Heart left ventricle (tissue), 16 donors: Measurements from ENCODE around the gene GPR149. TPM values are rescaled to one million over a fixed set of nuclear protein-coding genes. Genes with fewer than 3 reads are reported as not detected.

ENCODE experiments used
- ATAC-seq, 4 donors: fragments of 200-7000 bp; cut with Tn5 transposase; one replicate each; pipeline ENCODE4 v1.9.1; 2020 to 2022; ENCODE audit warnings: moderate library complexity in 4 of 4, mild to moderate bottlenecking in 3 of 4, moderate number of reproducible peaks in 1 of 4
- DNase-seq, 5 donors: peaks; one replicate each; pipeline ENCODE4 v3.0.0-alpha.2; 2020
- H3K27ac ChIP-seq, 12 donors: fragments of 200-600 bp; sonication (generic) in 4 of 12; one replicate each; pipeline versions ENCODE4 v1.5.0 to v1.8.0; 2016 to 2022; ENCODE audit warnings: mild to moderate bottlenecking in 2 of 12
- H3K27me3 ChIP-seq, 9 donors: fragments of 200-600 bp; sonication (generic) in 2 of 9; one replicate each; pipeline versions ENCODE4 v1.5.1 to v1.8.0; 2016 to 2022; ENCODE audit warnings: mild to moderate bottlenecking in 3 of 9
- H3K36me3 ChIP-seq, 9 donors: fragments of 200-600 bp; sonication (generic) in 2 of 9; one replicate each; pipeline versions ENCODE4 v1.5.0 to v1.8.0; 2018 to 2022; ENCODE audit warnings: mild to moderate bottlenecking in 2 of 9
- H3K4me1 ChIP-seq, 12 donors: fragments of 200-600 bp; sonication (generic) in 4 of 12; one replicate each; pipeline versions ENCODE4 v1.5.0 to v1.8.0; 2016 to 2022; ENCODE audit warnings: mild to moderate bottlenecking in 3 of 12
- H3K4me3 ChIP-seq, 12 donors: fragments of 200-600 bp; sonication (generic) in 4 of 12; one replicate each; pipeline versions ENCODE4 v1.5.0 to v1.8.0; 2017 to 2022; ENCODE audit warnings: mild to moderate bottlenecking in 9 of 12, moderate library complexity in 4 of 12
- H3K9me3 ChIP-seq, 12 donors: fragments of 200-600 bp; sonication (generic) in 4 of 12; one replicate each; pipeline versions ENCODE4 v1.5.0 to v1.8.0; 2016 to 2022; ENCODE audit warnings: mild to moderate bottlenecking in 1 of 12
- POLR2A ChIP-seq, 2 donors: fragments of 450-650 bp; IDR thresholded peaks; one replicate each; pipeline ENCODE4 v1.6.1; 2017; ENCODE audit warnings: antibody characterized with exemption in 2 of 2, mild to moderate bottlenecking in 2 of 2, moderate library complexity in 2 of 2
- WGBS, 4 donors: extraction: QIAGEN DNeasy Blood & Tissue Kit in 2 of 4; methylation state at CpG; one replicate each; pipeline versions ENCODE4 v1.1.5 to v1.1.7; 2013 to 2018; 5-methylcytosine and 5-hydroxymethylcytosine counted together
- intact Hi-C, 10 donors: fragments of 100-400 bp; cut with DNase I; formaldehyde crosslinking; loops; one replicate each; pipeline versions ENCODE4 v1.11.1 to v1.14.2; 2022
- polyA plus RNA-seq, 2 donors: library from polyadenylated mRNA; stranded (reverse); fragments of 200-250 nt; gene quantifications; one replicate each; pipeline ENCODE4 v1.2.3, GENCODE V29; 2013
- total RNA-seq, 9 donors: library from RNA; depleted of rRNA in 2 of 9; stranded (reverse); fragments of >200 nt in 2 of 9; fragmentation: NEBNext Ultra II Directional in 3 of 9; extraction: Animal tissue kit (Norgen Biotek cat#: 25700) in 3 of 9; gene quantifications; one replicate each; pipeline versions ENCODE4 v1.1.0 to v1.2.4, GENCODE V29; 2016 to 2023
- TF ChIP-seq, protein P1 (sequence below), 12 donors: fragments of 200-600 bp; sonication (generic) in 4 of 12; IDR thresholded peaks; one replicate each; pipeline versions ENCODE4 v1.5.0 to v1.8.0; 2018 to 2022; ENCODE audit warnings: antibody characterized with exemption in 12 of 12, mild to moderate bottlenecking in 5 of 12
- donor health status: ischemic (EF 13 %, LVEDD 7.1; RV severe dilation, severe dysfunction).
- donor health status: healthy with polysubstance abuse.
- donor health status: DM: no; HTN: yes; CAD: no.
- donor health status: DM: no; HTN: no; CAD: no.
- donor health status: ischemic (EF 25% LVEDD 6.9; RV normal size, moderate dysfunction).
- donor health status: ischemic (EF 25% LVEDD 5.7; RV mildly dilated, moderate dysfunction).
- donor health status: healthy.
- donor health status: DM: yes; HTN: yes; CAD: no.
- donor health status: ischemic (EF 35%, LVEDD 5.7; RV mildly dilated, moderate dysfunction).
- donor health status: nonischemic (EF 11% LVEDD 7.7; RV severe dilation, severe dysfunction).
- donor health status: DM: yes; HTN: yes; CAD: no.
- donor health status: PGD.
- donor health status: ischemic (EF 29% LVEDD 5.4; RV normal size, mild dysfunction).
- donor health status: nonischemic (EF 23%, LVEDD 6.1; RV moderate dilation, normal function).

GPR149 gene
- total and polyA plus RNA-seq, 11 donors: not detected

DNA sequence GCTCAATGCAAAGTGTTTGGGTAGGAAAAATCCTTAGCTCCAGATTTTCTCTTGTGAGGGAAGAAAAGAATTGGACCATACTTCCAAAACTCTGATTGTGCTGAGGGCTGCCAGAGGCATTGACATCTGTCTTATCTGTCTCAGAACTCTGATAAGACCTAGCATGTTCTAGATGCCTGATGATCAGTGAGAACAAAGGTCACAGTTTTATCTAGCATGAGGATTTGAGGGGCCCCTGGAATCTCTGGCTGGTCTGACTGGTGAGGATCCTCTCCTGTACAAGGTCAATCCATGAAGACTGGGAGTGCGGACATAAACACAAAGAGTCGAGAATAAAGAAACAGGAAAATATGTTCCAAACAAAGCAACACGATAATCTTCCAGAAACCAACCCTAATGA lies 40.1 kb downstream of the GPR149 start:
- Histone ChIP-seq H3K9me3 (peaks cover 0 to 4% (median 0%) of the 10 kb centered on the region in 12 donors), H3K36me3 (no peaks in the 10 kb centered on the region), H3K4me1 (no peaks in the 10 kb centered on the region), H3K27ac (no peak overlapping the region), H3K4me3 (no peak overlapping the region), H3K27me3 (no peaks in the 10 kb centered on the region)
- 78 to 86% (median 80%) methylated on average over 3 of the region's 3 CpGs for WGBS, 4 donors
- intact Hi-C loops: no loop called here
- DNase-seq: no peak
- TF ChIP-seq, protein P1, sequence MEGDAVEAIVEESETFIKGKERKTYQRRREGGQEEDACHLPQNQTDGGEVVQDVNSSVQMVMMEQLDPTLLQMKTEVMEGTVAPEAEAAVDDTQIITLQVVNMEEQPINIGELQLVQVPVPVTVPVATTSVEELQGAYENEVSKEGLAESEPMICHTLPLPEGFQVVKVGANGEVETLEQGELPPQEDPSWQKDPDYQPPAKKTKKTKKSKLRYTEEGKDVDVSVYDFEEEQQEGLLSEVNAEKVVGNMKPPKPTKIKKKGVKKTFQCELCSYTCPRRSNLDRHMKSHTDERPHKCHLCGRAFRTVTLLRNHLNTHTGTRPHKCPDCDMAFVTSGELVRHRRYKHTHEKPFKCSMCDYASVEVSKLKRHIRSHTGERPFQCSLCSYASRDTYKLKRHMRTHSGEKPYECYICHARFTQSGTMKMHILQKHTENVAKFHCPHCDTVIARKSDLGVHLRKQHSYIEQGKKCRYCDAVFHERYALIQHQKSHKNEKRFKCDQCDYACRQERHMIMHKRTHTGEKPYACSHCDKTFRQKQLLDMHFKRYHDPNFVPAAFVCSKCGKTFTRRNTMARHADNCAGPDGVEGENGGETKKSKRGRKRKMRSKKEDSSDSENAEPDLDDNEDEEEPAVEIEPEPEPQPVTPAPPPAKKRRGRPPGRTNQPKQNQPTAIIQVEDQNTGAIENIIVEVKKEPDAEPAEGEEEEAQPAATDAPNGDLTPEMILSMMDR (IDR thresholded peaks at IDR 0.05): no peak
- no peak for TF ChIP-seq POLR2A (IDR thresholded peaks at IDR 0.05)
- ATAC-seq: no peak

DNA sequence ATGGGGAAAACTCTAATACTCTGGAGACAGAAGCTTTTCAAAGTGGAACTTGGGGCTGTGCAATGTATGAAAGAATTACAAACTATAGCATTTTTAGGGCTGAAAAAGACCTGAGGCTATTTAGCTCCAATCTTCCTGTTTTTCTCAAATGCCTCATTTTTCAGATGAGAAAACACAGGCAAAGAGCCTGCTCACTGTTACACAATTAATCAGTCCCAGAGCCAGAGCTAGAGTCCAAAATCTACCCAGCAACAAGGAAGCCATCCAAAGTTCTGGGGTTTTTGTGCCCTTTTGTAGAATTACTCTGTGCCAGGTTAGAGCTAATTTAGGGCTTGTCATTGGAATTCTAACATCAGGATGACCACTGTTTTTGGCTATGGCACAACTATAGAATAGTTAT lies 45.5 kb downstream of the GPR149 start:
- TF ChIP-seq, protein P1 (IDR thresholded peaks at IDR 0.05): no peak
- TF ChIP-seq POLR2A (IDR thresholded peaks at IDR 0.05): no peak
- no peaks in the 10 kb centered on the region for H3K27me3 ChIP-seq
- H3K27ac ChIP-seq: no peak overlapping the region
- H3K4me1 ChIP-seq: no peaks in the 10 kb centered on the region
- H3K36me3 ChIP-seq: no peaks in the 10 kb centered on the region
- no peak overlapping the region for H3K4me3 ChIP-seq
- intact Hi-C loops: no loop called here
- no peaks in the 10 kb centered on the region for H3K9me3 ChIP-seq
- no peak for ATAC-seq
- no peak for DNase-seq

DNA sequence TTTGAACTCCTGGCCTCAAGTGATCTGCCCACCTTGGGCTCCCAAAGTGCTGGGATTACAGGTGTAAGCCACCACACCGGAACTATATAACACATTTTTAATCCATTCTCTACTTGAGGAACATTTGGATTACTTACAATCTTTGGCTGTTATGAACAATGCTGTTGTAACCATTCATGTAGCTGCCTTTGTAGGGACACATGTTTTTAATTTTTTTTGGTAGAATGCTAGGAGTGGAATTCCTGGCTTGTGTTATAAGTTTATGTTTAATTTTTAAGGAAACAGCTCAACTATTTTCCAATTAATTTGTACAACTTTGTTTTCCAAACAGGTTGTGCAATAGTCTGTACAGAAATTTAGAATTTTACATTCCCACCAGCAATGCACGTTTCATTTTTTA lies 51.7 kb downstream of the GPR149 start:
- DNase-seq: no peak
- TF ChIP-seq POLR2A (IDR thresholded peaks at IDR 0.05): no peak
- TF ChIP-seq, protein P1 (IDR thresholded peaks at IDR 0.05): no peak
- H3K4me1 ChIP-seq: no peaks in the 10 kb centered on the region
- WGBS, 4 donors: 73 to 82% (median 75%) methylated on average over 2 of the region's 2 CpGs
- no peaks in the 10 kb centered on the region for H3K36me3 ChIP-seq
- intact Hi-C loops: no loop called here
- ATAC-seq: no peak
- no peak overlapping the region for H3K27ac ChIP-seq
- H3K9me3 ChIP-seq: no peaks in the 10 kb centered on the region
- no peaks in the 10 kb centered on the region for H3K27me3 ChIP-seq
- no peak overlapping the region for H3K4me3 ChIP-seq

DNA sequence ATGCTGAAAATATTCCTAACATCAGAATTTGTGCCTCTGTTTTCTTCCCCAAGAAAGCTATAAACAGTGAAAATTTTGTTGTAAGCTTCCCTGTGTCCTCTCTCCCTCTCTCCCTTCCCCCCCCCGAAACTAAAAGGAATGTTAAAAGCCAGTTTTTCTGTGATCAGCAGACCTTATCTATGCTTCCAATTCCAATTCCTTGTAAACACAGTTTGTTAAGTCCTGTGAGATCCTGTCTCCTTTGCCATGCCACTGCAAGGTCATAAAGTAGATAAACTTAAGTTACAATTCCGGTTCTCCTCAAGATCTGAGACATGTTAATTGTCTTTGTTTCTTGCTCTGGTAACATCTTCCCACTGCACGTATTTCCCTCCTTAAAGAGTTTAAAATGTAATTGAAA lies 62.8 kb downstream of the GPR149 start:
- intact Hi-C loops: no loop called here
- WGBS, 4 donors: 3 to 11% (median 8%) methylated on average over 3 of the region's 3 CpGs
- ATAC-seq (no peak), DNase-seq (no peak)
- Histone ChIP-seq H3K4me1 (no peaks in the 10 kb centered on the region), H3K9me3 (peaks cover 0 to 10% (median 0%) of the 10 kb centered on the region in 12 donors), H3K27ac (no peak overlapping the region), H3K36me3 (no peaks in the 10 kb centered on the region), H3K27me3 (no peaks in the 10 kb centered on the region), H3K4me3 (no peak overlapping the region)
- TF ChIP-seq POLR2A (IDR thresholded peaks at IDR 0.05): no peak
- TF ChIP-seq, protein P1 (IDR thresholded peaks at IDR 0.05): no peak
